B cell (primary cell): Measurements from ENCODE around the gene SLC45A2. TPM values are rescaled to one million over a fixed set of nuclear protein-coding genes. Genes with fewer than 3 reads are reported as not detected.

Experiments
- ATAC-seq: fragments of 200-7000 bp; cut with Tn5 transposase; one replicate; pipeline ENCODE4 v1.10.0; 2021; ENCODE audit warnings: low read depth, mild to moderate bottlenecking, moderate number of reproducible peaks, moderate library complexity
- CTCF ChIA-PET: fragments of 350-600 bp; sonication (Branson Sonifier 250); formaldehyde crosslinking; loops from one replicate; lab custom pipeline; 2021; ENCODE audit warnings: antibody characterized with exemption, inconsistent platforms; lab: Charles Lee
- POLR2A ChIA-PET: fragments of 350-600 bp; sonication (Branson Sonifier 250); formaldehyde crosslinking; loops from one replicate; lab custom pipeline; 2021; ENCODE audit warnings: antibody characterized with exemption; lab: Charles Lee
- DNase-seq: peaks from one replicate; pipeline ENCODE4 v3.0.0; 2013
- H2AFZ ChIP-seq: 2 replicates; pipeline ENCODE4 v1.6.1; 2012; ENCODE audit warnings: mild to moderate bottlenecking, low read depth, low read length; ENCODE audit not compliant: insufficient read depth, poor library complexity, severe bottlenecking
- H3K27ac ChIP-seq, 2 donors: 1 replicate in 1 of 2; 2 replicates in 1 of 2; pipeline ENCODE4 v1.5.1; 2012 to 2013; ENCODE audit warnings: low read length in 2 of 2, mild to moderate bottlenecking in 2 of 2, moderate library complexity in 1 of 2
- H3K27me3 ChIP-seq, 4 experiments: fragments of 200-600 bp in 1 of 4; sonication (generic) in 1 of 4; replicated peaks in 1 of 4; 1 replicate in 2 of 4; 2 replicates in 2 of 4; pipeline versions ENCODE4 v1.6.1 to v1.7.0; 2013 to 2016; ENCODE audit warnings: low read length in 3 of 4, mild to moderate bottlenecking in 2 of 4, mixed read lengths in 1 of 4, moderate library complexity in 1 of 4; ENCODE audit not compliant: insufficient read depth in 4 of 4, control insufficient read depth in 3 of 4; ENCODE audit errors: control extremely low read depth in 1 of 4
- H3K36me3 ChIP-seq, 2 experiments: replicated peaks in 1 of 2; 1 replicate in 1 of 2; 2 replicates in 1 of 2; pipeline versions ENCODE4 v1.6.1 to v1.7.1; 2013; ENCODE audit warnings: low read length in 1 of 2; ENCODE audit not compliant: insufficient read depth in 2 of 2, control insufficient read depth in 1 of 2; ENCODE audit errors: control extremely low read depth in 1 of 2, extremely low read depth in 1 of 2
- H3K4me1 ChIP-seq, 2 donors: fragments of 200-600 bp in 1 of 2; sonication (generic) in 1 of 2; 1 replicate in 1 of 2; 2 replicates in 1 of 2; pipeline versions ENCODE4 v1.5.1 to v1.6.1; 2013 to 2017; ENCODE audit warnings: low read length in 2 of 2; ENCODE audit not compliant: control insufficient read depth in 2 of 2, insufficient read depth in 2 of 2
- H3K4me2 ChIP-seq: replicated peaks from 2 replicates; pipeline ENCODE3; 2012; ENCODE audit warnings: mild to moderate bottlenecking, low read depth, low read length; ENCODE audit not compliant: poor library complexity, severe bottlenecking
- H3K4me3 ChIP-seq, 5 experiments: fragments of 200-600 bp in 1 of 5; sonication (generic) in 1 of 5; 1 replicate in 3 of 5; 2 replicates in 2 of 5; pipeline versions ENCODE4 v1.5.1 to v1.7.0; 2011 to 2016; ENCODE audit warnings: low read length in 4 of 5, mild to moderate bottlenecking in 4 of 5, low read depth in 2 of 5, control low read depth in 1 of 5, moderate library complexity in 1 of 5; ENCODE audit not compliant: insufficient read depth in 1 of 5; ENCODE audit errors: control extremely low read depth in 1 of 5, extremely low read depth in 1 of 5
- H3K79me2 ChIP-seq: fragments of 200-600 bp; sonication (generic); one replicate; pipeline ENCODE4 v1.6.0; 2016; ENCODE audit warnings: low read length; ENCODE audit not compliant: control insufficient read depth, insufficient read depth
- H3K9ac ChIP-seq: fragments of 200-600 bp; sonication (generic); 2 replicates; pipeline ENCODE4 v1.6.1; 2017; ENCODE audit warnings: mild to moderate bottlenecking, low read length, moderate library complexity
- H3K9me3 ChIP-seq, 3 donors: one replicate each; pipeline versions ENCODE4 v1.6.1 to v1.7.1; 2013; ENCODE audit warnings: low read length in 2 of 3; ENCODE audit not compliant: control insufficient read depth in 2 of 3, insufficient read depth in 1 of 3; ENCODE audit errors: control extremely low read depth in 1 of 3
- H4K20me1 ChIP-seq: 2 replicates; pipeline ENCODE4 v1.6.0; 2012; ENCODE audit warnings: mild to moderate bottlenecking, low read length; ENCODE audit not compliant: insufficient read depth, control insufficient read depth, poor library complexity, severe bottlenecking
- H3K27ac Mint-ChIP-seq: one replicate; pipeline ENCODE4 v1.8.0; 2021; ENCODE audit warnings: mixed read lengths
- H3K27me3 Mint-ChIP-seq: one replicate; pipeline ENCODE4 v1.8.0; 2021; ENCODE audit warnings: mixed read lengths
- H3K4me1 Mint-ChIP-seq: one replicate; pipeline ENCODE4 v1.8.0; 2021; ENCODE audit warnings: mixed read lengths
- H3K4me3 Mint-ChIP-seq: one replicate; pipeline ENCODE4 v1.8.0; 2021; ENCODE audit warnings: mixed read lengths
- H3K9me3 Mint-ChIP-seq: one replicate; pipeline ENCODE4 v1.8.0; 2022; ENCODE audit warnings: mixed read lengths; ENCODE audit not compliant: insufficient read depth
- CTCF ChIP-seq: fragments of 200-600 bp; IDR thresholded peaks from one replicate; pipeline ENCODE4 v1.8.0; 2022; ENCODE audit warnings: antibody characterized with exemption, mild to moderate bottlenecking
- EZH2 ChIP-seq: IDR thresholded peaks from 2 replicates; pipeline ENCODE4 v1.6.1; 2012; ENCODE audit warnings: borderline replicate concordance, low read depth, mild to moderate bottlenecking, moderate library complexity, low read length; ENCODE audit not compliant: insufficient read depth, poor library complexity, severe bottlenecking
- WGBS: methylation state at CpG from one replicate; pipeline ENCODE4 v1.1.5; 2013; ENCODE audit warnings: missing lambda C conversion rate; ENCODE audit not compliant: insufficient coverage; 5-methylcytosine and 5-hydroxymethylcytosine counted together
- intact Hi-C: fragments of 100-400 bp; cut with micrococcal nuclease; formaldehyde crosslinking; loops from one replicate; pipeline ENCODE4 v1.10.0; 2022
- polyA plus RNA-seq: library from polyadenylated mRNA; depleted of rRNA; stranded (reverse); fragments of >200 nt; gene quantifications from 2 replicates; pipeline ENCODE4 v1.2.3, GENCODE V29; 2012
- total RNA-seq, 2 donors: library from RNA; stranded (reverse); fragments of 120-200 nt in 1 of 2; gene quantifications; 1 replicate in 1 of 2; 2 replicates in 1 of 2; pipeline versions ENCODE4 v1.2.3 to v1.2.4, GENCODE V29; 2013 to 2022

SLC45A2 gene
- total and polyA plus RNA-seq, 2 donors (not counting 1 experiment from before 2014, with no cell fraction given): not detected

- Histone ChIP-seq H3K27me3 (no peaks in the 10 kb centered on the region), H3K4me1 (peaks cover 9 to 15% of the 10 kb centered on the region in 2 donors), H3K9me3 (no peaks in the 10 kb centered on the region), H3K4me2 (no peak overlapping the region), H2AFZ (no peak overlapping the region), H3K4me3 (no peak overlapping the region), H4K20me1 (no peaks in the 10 kb centered on the region), H3K36me3 (no peaks in the 10 kb centered on the region), H3K79me2 (peaks cover 6% of the 10 kb centered on the region), H3K9ac (no peak overlapping the region), H3K27ac (no peak overlapping the region)
- no peak for TF ChIP-seq CTCF
- no peak for TF ChIP-seq EZH2
- no peak for DNase-seq
- Mint-ChIP-seq H3K27ac (no peak overlapping the region), H3K4me3 (peak overlapping the region; percentile 42), H3K4me1 (peaks cover 22% of the 10 kb centered on the region), H3K9me3 (no peaks in the 10 kb centered on the region), H3K27me3 (no peaks in the 10 kb centered on the region)
- POLR2A ChIA-PET: no interaction called here
- no CpG with 5 or more reads among the region's 1 CpG for WGBS
- intact Hi-C loops: loop anchor here (2.0 to 5.0 kb wide), 3 partner anchors 569 to 1567 kb away; partner anchors contain the start of genes BRIX1, RAD1, TARS1 and ZFR
- ATAC-seq: no peak
- CTCF ChIA-PET: interaction anchor here (1.5 kb wide), 1 partner anchor 574 kb away, joined by 3 read pairs; no protein-coding TSS in a partner anchor
These were observed 25.1 kb upstream of the SLC45A2 start for GRCh38 chr5:34009610-34010009.

GRCh38 chr5:34008802-34009201, 24.3 kb upstream of the SLC45A2 start:
- Histone ChIP-seq H3K27me3 (no peaks in the 10 kb centered on the region), H3K9ac (peak overlapping the region; percentile 82), H4K20me1 (no peaks in the 10 kb centered on the region), H3K4me3 (peak overlapping the region; percentile 76 to 98 (median 92)), H3K4me1 (peaks cover 9 to 15% of the 10 kb centered on the region in 2 donors), H2AFZ (peak overlapping the region; percentile 91), H3K9me3 (no peaks in the 10 kb centered on the region), H3K27ac (peak overlapping the region; percentile 72 to 77), H3K4me2 (peak overlapping the region; percentile 74), H3K79me2 (peaks cover 6% of the 10 kb centered on the region), H3K36me3 (peaks cover 3 to 4% of the 10 kb centered on the region in 2 experiments)
- WGBS: no CpG with 5 or more reads among the region's 1 CpG
- H3K27me3 Mint-ChIP-seq: no peaks in the 10 kb centered on the region
- H3K4me3 Mint-ChIP-seq: peak overlapping the region; percentile 95
- no peaks in the 10 kb centered on the region for H3K9me3 Mint-ChIP-seq
- peak overlapping the region; percentile 92 for H3K27ac Mint-ChIP-seq
- no peak for TF ChIP-seq CTCF
- no peak for TF ChIP-seq EZH2
- H3K4me1 Mint-ChIP-seq: peaks cover 22% of the 10 kb centered on the region
- ChIA-PET POLR2A (interaction anchor here (0.7 to 2.0 kb wide), 3 partner anchors 39 to 921 kb away, joined by 3 to 5 read pairs (median 3); partner anchors contain the start of genes BRIX1, DNAJC21 and RAD1), CTCF (interaction anchor here (1.0 to 1.3 kb wide), 3 partner anchors 9 to 11 kb away, joined by 3 to 5 read pairs (median 3); no protein-coding TSS in a partner anchor)
- no peak for ATAC-seq
- intact Hi-C loops: loop anchor here (2.0 to 5.0 kb wide), 3 partner anchors 568 to 1567 kb away; partner anchors contain the start of genes BRIX1, RAD1, TARS1 and ZFR
- no peak for DNase-seq
